ENCODE measurements around the gene CADM3.

GRCh38 chr1:159211331-159212136 lies 40.1 kb downstream of the CADM3 start:
- TF ChIP-seq, protein P1, sequence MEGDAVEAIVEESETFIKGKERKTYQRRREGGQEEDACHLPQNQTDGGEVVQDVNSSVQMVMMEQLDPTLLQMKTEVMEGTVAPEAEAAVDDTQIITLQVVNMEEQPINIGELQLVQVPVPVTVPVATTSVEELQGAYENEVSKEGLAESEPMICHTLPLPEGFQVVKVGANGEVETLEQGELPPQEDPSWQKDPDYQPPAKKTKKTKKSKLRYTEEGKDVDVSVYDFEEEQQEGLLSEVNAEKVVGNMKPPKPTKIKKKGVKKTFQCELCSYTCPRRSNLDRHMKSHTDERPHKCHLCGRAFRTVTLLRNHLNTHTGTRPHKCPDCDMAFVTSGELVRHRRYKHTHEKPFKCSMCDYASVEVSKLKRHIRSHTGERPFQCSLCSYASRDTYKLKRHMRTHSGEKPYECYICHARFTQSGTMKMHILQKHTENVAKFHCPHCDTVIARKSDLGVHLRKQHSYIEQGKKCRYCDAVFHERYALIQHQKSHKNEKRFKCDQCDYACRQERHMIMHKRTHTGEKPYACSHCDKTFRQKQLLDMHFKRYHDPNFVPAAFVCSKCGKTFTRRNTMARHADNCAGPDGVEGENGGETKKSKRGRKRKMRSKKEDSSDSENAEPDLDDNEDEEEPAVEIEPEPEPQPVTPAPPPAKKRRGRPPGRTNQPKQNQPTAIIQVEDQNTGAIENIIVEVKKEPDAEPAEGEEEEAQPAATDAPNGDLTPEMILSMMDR (conservative IDR thresholded peaks at IDR 0.05), result peak; percentile 87
- TF ChIP-seq EZH2 (IDR thresholded peaks at IDR 0.05; ENCODE audit: low read depth), result no peak

Measured in PC-9 (cell line).